ENCODE results near the gene TTC28. TPM values are rescaled to one million over a fixed set of nuclear protein-coding genes. Genes with fewer than 3 reads are reported as not detected.

The TTC28 gene
- total RNA-seq, 1 experiment from 2014 or later = 0.12 TPM

GRCh38 chr22:28203286-28203685, 476.4 kb downstream of the TTC28 start:
- CTCF ChIA-PET = no interaction called here
- no peaks in the 10 kb centered on the region for H3K4me1 ChIP-seq (ENCODE audit: control insufficient read depth in 1 of 2, insufficient read depth in 2 of 2, low read length in 2 of 2)
- no peak for ATAC-seq
- POLR2A ChIA-PET = no interaction called here
- no peaks in the 10 kb centered on the region for H3K36me3 ChIP-seq (ENCODE audit: control insufficient read depth in 1 of 2, insufficient read depth in 2 of 2, low read length in 2 of 2)
- no peak overlapping the region for H3K9ac ChIP-seq (ENCODE audit: low read length)
- intact Hi-C loops (cut with micrococcal nuclease) = no loop called here
- no TSS peak for BruUV-seq (replicated peaks)
- H4K20me1 ChIP-seq (ENCODE audit: insufficient read depth) = no peaks in the 10 kb centered on the region; the same call in 1 of the 2 replicates
- no peaks in the 10 kb centered on the region for H3K79me2 ChIP-seq (ENCODE audit: insufficient read depth, low read length)
- no peak overlapping the region for H2AFZ ChIP-seq (ENCODE audit: low read depth, low read length, poor library complexity, severe bottlenecking)
- no peak overlapping the region for H3K4me3 ChIP-seq (replicated peaks in 1 of 2; ENCODE audit: low read depth in 1 of 2, low read length in 2 of 2)
- TF ChIP-seq EGR1 (IDR thresholded peaks at IDR 0.05; ENCODE audit: low read depth) (no peak), ATF3 (IDR thresholded peaks at IDR 0.05) (no peak), POLR2AphosphoS5 (IDR thresholded peaks at IDR 0.05; ENCODE audit: low read depth, low read length) (no peak), SP1 (IDR thresholded peaks at IDR 0.05; ENCODE audit: low read depth) (no peak), RAD21 (IDR thresholded peaks at IDR 0.05; ENCODE audit: low read depth) (no peak), CEBPB (IDR thresholded peaks at IDR 0.05; ENCODE audit: low read depth) (no peak), ZBTB33 (IDR thresholded peaks at IDR 0.05; ENCODE audit: extremely low read depth, insufficient replicate concordance, low read length) (no peak), ZFX (IDR thresholded peaks at IDR 0.05) (no peak), SIN3A (IDR thresholded peaks at IDR 0.05; ENCODE audit: low read depth) (no peak), YY1 (IDR thresholded peaks at IDR 0.05; ENCODE audit: extremely low read depth, insufficient replicate concordance, low read depth, low read length) (no peak), SRF (IDR thresholded peaks at IDR 0.05; ENCODE audit: low read depth) (no peak), EZH2 (IDR thresholded peaks at IDR 0.05) (no peak), MAX (IDR thresholded peaks at IDR 0.05) (no peak)
- RAD21 ChIA-PET (ENCODE audit: low non-redundant PET in 1 of 2, low total read pairs in 2 of 2, uncharacterized antibody in 2 of 2, unreplicated experiment in 2 of 2) = no interaction called here
- no peak overlapping the region for H3K27ac ChIP-seq (ENCODE audit: low read depth, low read length)
- H3K27me3 ChIP-seq (ENCODE audit: insufficient read depth, low read length) = peaks cover 58% of the 10 kb centered on the region
- no peak for DNase-seq (ENCODE audit: low read depth, low spot score)
- no peaks in the 10 kb centered on the region for H3K9me2 ChIP-seq (ENCODE audit: insufficient read depth)
- no peaks in the 10 kb centered on the region for H3K9me3 ChIP-seq (ENCODE audit: control insufficient read depth in 1 of 2, insufficient read depth in 1 of 2, low read depth in 1 of 2, low read length in 2 of 2)
- no peak overlapping the region for H3K4me2 ChIP-seq (ENCODE audit: low read length)
